K562 (cell line): Measurements from ENCODE around the gene TMA7B. TPM values are rescaled to one million over a fixed set of nuclear protein-coding genes. Genes with fewer than 3 reads are reported as not detected.

Source experiments
- ATF1 ChIP-seq, 2 experiments: fragments of 450-650 bp in 1 of 2; IDR thresholded peaks; 2 replicates each; pipeline ENCODE4 v1.6.1; 2016; ENCODE audit warnings: missing compliant biosample characterization in 1 of 2, missing genetic modification characterization in 1 of 2
- BACH1 ChIP-seq: fragments of 200-800 bp; sonication (Bioruptor generic); IDR thresholded peaks from 2 replicates; pipeline ENCODE4 v1.6.1; 2016; ENCODE audit warnings: missing genetic modification characterization, missing compliant biosample characterization
- BRD4 ChIP-seq: fragments of 200-600 bp; sonication (generic); IDR thresholded peaks from 2 replicates; pipeline ENCODE4 v1.6.1; 2017; ENCODE audit warnings: inconsistent platforms
- EP400 ChIP-seq: fragments of 450-650 bp; IDR thresholded peaks from 2 replicates; pipeline ENCODE4 v1.6.1; 2017; ENCODE audit warnings: antibody characterized with exemption, mild to moderate bottlenecking, moderate library complexity
- FOXJ3 ChIP-seq: sonication (generic); formaldehyde crosslinking; IDR thresholded peaks from 2 replicates; pipeline ENCODE4 v1.4.0; 2020; ENCODE audit warnings: mild to moderate bottlenecking, missing genetic modification reagents
- LCOR ChIP-seq: sonication (generic); formaldehyde crosslinking; IDR thresholded peaks from 2 replicates; pipeline ENCODE4 v1.8.0; 2022; ENCODE audit warnings: mild to moderate bottlenecking, missing genetic modification reagents
- MAZ ChIP-seq, 2 experiments: fragments of 450-650 bp in 1 of 2; sonication (generic) in 1 of 2; formaldehyde crosslinking; IDR thresholded peaks in 1 of 2; conservative IDR thresholded peaks in 1 of 2; 2 replicates each; pipeline versions ENCODE4 v1.4.0 to v1.5.0; 2020; ENCODE audit warnings: mild to moderate bottlenecking in 1 of 2, missing genetic modification reagents in 1 of 2
- MEF2A ChIP-seq: IDR thresholded peaks from 2 replicates; pipeline ENCODE4 v1.6.1; 2011; ENCODE audit warnings: low read depth, mild to moderate bottlenecking, low read length, moderate library complexity; ENCODE audit not compliant: control insufficient read depth
- MXI1 ChIP-seq: IDR thresholded peaks from 2 replicates; pipeline ENCODE4 v1.6.1; 2011; ENCODE audit warnings: low read depth, mild to moderate bottlenecking, improper control_type of control experiment, low read length
- NRF1 ChIP-seq, 2 experiments: fragments of 450-650 bp; IDR thresholded peaks in 1 of 2; conservative IDR thresholded peaks in 1 of 2; 2 replicates each; pipeline ENCODE4 v1.6.1; 2014; ENCODE audit warnings: mild to moderate bottlenecking in 2 of 2
- PCBP1 ChIP-seq: fragments of 200-400 bp; formaldehyde crosslinking; IDR thresholded peaks from 2 replicates; pipeline ENCODE4 v1.6.1; 2018; ENCODE audit warnings: mild to moderate bottlenecking, low read depth, low read length; ENCODE audit not compliant: poor library complexity, severe bottlenecking
- PRMT5 ChIP-seq: sonication (generic); formaldehyde crosslinking; IDR thresholded peaks from 2 replicates; pipeline ENCODE4 v1.5.0; 2020; ENCODE audit warnings: missing genetic modification reagents
- RBBP5 ChIP-seq: fragments of 200-600 bp; sonication (generic); IDR thresholded peaks from 2 replicates; pipeline ENCODE4 v1.6.1; 2012; ENCODE audit warnings: borderline replicate concordance, mild to moderate bottlenecking, low read length, control low read depth, inconsistent platforms; ENCODE audit not compliant: insufficient read depth, poor library complexity, severe bottlenecking
- SMAD1 ChIP-seq: fragments of 150-350 bp; IDR thresholded peaks from 2 replicates; pipeline ENCODE4 v1.6.1; 2014; ENCODE audit warnings: low read length, low read depth; ENCODE audit not compliant: partially characterized antibody
- SRSF3 ChIP-seq: fragments of 200-400 bp; formaldehyde crosslinking; IDR thresholded peaks from 2 replicates; pipeline ENCODE4 v1.6.1; 2016; ENCODE audit warnings: mild to moderate bottlenecking, low read length, moderate library complexity; ENCODE audit not compliant: insufficient read depth
- U2AF1 ChIP-seq: fragments of 200-400 bp; formaldehyde crosslinking; optimal IDR thresholded peaks from 2 replicates; pipeline ENCODE3; 2017; ENCODE audit warnings: mild to moderate bottlenecking, low read depth, low read length, moderate library complexity
- XRCC4 ChIP-seq: IDR thresholded peaks from one replicate; pipeline ENCODE4 v1.6.1; 2011; ENCODE audit not compliant: insufficient read depth, insufficient read length; ENCODE audit errors: extremely low read depth
- ZC3H8 ChIP-seq: fragments of 450-650 bp; IDR thresholded peaks from 2 replicates; pipeline ENCODE4 v1.6.1; 2017
- ZNF133 ChIP-seq: fragments of 250-450 bp; sonication (Bioruptor Pico); IDR thresholded peaks from 2 replicates; pipeline ENCODE4 v1.4.0; 2020; ENCODE audit warnings: mild to moderate bottlenecking
- ZNF282 ChIP-seq: sonication (generic); formaldehyde crosslinking; IDR thresholded peaks from 2 replicates; pipeline ENCODE4 v1.8.1; 2023; ENCODE audit warnings: missing genetic modification reagents
- polyA plus RNA-seq, 8 experiments: library from polyadenylated mRNA; depleted of rRNA in 4 of 8; stranded (reverse) in 5 of 8; unstranded in 3 of 8; fragments of >200 nt; fragmentation: Nextera tagmentation in 2 of 8; fragmentation: Illumina TruSeq in 1 of 8; extraction: Ambion mirVana in 2 of 8; extraction: Trizol in 1 of 8; gene quantifications; 2 replicates each; pipeline versions ENCODE4 v1.2.1 to v1.2.3, GENCODE V29; 2011 to 2014; ENCODE audit warnings: inconsistent platforms in 1 of 8, missing spikeins in 1 of 8
- total RNA-seq, 7 experiments: library from RNA; depleted of rRNA in 6 of 7; stranded (reverse); fragments of >200 nt in 6 of 7; fragmentation: Illumina TruSeq in 2 of 7; extraction: Trizol in 2 of 7; gene quantifications; 2 replicates each; pipeline versions ENCODE4 v1.2.1 to v1.2.3, GENCODE V29; 2011 to 2021; ENCODE audit warnings: low replicate concordance in 1 of 7
- TF ChIP-seq, protein P1 (sequence below): fragments of 250-450 bp; sonication (Bioruptor Pico); IDR thresholded peaks from 2 replicates; pipeline ENCODE4 v1.5.0; 2021; ENCODE audit warnings: mild to moderate bottlenecking, borderline replicate concordance
- TF ChIP-seq, protein P2 (sequence below), 2 experiments: fragments of 450-650 bp; IDR thresholded peaks; 2 replicates each; pipeline ENCODE4 v1.6.1; 2016
- TF ChIP-seq, protein P3 (sequence below): fragments of 250-450 bp; sonication (Bioruptor Pico); IDR thresholded peaks from 2 replicates; pipeline ENCODE4 v1.5.0; 2020; ENCODE audit warnings: mild to moderate bottlenecking

TMA7B gene
- total and polyA plus RNA-seq, 9 of the 15 experiments (the other 6 are each of a cell fraction or from before 2014, with no cell fraction given) = 5.6 to 14.2 (median 11.8) TPM

DNA sequence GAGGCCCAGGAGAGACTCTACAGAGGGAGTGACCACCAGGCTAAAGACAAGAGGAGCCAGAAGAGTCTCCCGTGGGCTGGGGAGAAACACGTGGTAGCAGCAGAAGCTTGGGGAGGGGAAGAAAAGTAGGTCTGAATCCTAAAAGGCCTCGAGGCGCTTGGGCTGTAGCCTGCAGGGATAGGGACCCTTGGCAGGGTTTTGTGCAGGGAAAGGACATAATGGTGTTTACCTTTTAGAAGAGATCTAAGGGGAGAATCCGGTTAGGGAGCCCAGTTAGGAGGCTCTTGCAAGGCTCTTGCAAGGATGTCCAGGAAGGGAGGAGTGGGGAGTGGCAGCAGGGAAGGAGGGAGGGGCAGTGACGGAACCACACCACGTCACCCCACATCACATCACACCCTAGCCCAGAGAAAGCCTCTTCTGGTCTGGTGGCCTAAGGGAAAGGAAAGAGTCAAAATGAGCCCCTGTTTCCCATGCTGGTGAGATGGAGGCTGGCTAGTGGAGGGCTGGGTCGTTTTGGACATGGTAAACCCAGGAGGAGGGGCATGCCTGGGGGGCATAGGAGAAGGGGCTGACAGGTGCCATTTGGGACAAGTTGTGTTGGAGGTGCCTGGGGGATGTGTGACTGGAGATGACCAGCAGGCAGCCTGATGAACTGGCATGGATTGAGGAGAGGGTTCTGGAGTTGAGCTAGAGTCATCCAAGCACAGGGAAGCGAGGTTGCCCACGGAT lies 28.4 kb downstream of the TMA7B start (continued):
- TF ChIP-seq SMAD1 = no peak
- TF ChIP-seq MXI1 = no peak
- TF ChIP-seq NRF1 (conservative IDR thresholded peaks at IDR 0.05 in 1 of 2, IDR thresholded peaks at IDR 0.05 in 1 of 2) = 0 out of 4 replicates have a peak, but pooled peaks of 1 of the 2 experiments have one; percentile 18
- no peak for TF ChIP-seq LCOR (CRISPR knock-in tag)
- no peak for TF ChIP-seq PCBP1
- no peak for TF ChIP-seq XRCC4
- TF ChIP-seq MAZ (CRISPR knock-in tag; conservative IDR thresholded peaks at IDR 0.05 in 1 of 2, IDR thresholded peaks at IDR 0.05 in 1 of 2) = peak in 1 of 2 experiments; percentile 77; a peak in 2 of 4 replicates
- TF ChIP-seq FOXJ3 (CRISPR knock-in tag) = no peak
- TF ChIP-seq, protein P1, sequence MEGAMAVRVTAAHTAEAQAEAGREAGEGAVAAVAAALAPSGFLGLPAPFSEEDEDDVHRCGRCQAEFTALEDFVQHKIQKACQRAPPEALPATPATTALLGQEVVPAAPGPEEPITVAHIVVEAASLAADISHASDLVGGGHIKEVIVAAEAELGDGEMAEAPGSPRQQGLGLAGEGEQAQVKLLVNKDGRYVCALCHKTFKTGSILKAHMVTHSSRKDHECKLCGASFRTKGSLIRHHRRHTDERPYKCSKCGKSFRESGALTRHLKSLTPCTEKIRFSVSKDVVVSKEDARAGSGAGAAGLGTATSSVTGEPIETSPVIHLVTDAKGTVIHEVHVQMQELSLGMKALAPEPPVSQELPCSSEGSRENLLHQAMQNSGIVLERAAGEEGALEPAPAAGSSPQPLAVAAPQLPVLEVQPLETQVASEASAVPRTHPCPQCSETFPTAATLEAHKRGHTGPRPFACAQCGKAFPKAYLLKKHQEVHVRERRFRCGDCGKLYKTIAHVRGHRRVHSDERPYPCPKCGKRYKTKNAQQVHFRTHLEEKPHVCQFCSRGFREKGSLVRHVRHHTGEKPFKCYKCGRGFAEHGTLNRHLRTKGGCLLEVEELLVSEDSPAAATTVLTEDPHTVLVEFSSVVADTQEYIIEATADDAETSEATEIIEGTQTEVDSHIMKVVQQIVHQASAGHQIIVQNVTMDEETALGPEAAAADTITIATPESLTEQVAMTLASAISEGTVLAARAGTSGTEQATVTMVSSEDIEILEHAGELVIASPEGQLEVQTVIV = no peak
- TF ChIP-seq U2AF1 = no peak
- no peak for TF ChIP-seq MEF2A
- TF ChIP-seq ATF1 (CRISPR knock-in tag; IDR thresholded peaks at IDR 0.05) = no peak
- TF ChIP-seq ATF1 (tag; IDR thresholded peaks at IDR 0.05) = peak; percentile 87
- TF ChIP-seq, protein P2, sequence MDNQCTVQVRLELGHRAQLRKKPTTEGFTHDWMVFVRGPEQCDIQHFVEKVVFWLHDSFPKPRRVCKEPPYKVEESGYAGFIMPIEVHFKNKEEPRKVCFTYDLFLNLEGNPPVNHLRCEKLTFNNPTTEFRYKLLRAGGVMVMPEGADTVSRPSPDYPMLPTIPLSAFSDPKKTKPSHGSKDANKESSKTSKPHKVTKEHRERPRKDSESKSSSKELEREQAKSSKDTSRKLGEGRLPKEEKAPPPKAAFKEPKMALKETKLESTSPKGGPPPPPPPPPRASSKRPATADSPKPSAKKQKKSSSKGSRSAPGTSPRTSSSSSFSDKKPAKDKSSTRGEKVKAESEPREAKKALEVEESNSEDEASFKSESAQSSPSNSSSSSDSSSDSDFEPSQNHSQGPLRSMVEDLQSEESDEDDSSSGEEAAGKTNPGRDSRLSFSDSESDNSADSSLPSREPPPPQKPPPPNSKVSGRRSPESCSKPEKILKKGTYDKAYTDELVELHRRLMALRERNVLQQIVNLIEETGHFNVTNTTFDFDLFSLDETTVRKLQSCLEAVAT (IDR thresholded peaks at IDR 0.05) = no peak
- TF ChIP-seq RBBP5 = no peak
- no peak for TF ChIP-seq BACH1 (tag)
- no peak for TF ChIP-seq ZNF133 (CRISPR knock-in tag)
- no peak for TF ChIP-seq ZC3H8
- peak; percentile 76 for TF ChIP-seq EP400
- TF ChIP-seq SRSF3 = no peak
- no peak for TF ChIP-seq PRMT5
- TF ChIP-seq BRD4 = no peak
- TF ChIP-seq, protein P3, sequence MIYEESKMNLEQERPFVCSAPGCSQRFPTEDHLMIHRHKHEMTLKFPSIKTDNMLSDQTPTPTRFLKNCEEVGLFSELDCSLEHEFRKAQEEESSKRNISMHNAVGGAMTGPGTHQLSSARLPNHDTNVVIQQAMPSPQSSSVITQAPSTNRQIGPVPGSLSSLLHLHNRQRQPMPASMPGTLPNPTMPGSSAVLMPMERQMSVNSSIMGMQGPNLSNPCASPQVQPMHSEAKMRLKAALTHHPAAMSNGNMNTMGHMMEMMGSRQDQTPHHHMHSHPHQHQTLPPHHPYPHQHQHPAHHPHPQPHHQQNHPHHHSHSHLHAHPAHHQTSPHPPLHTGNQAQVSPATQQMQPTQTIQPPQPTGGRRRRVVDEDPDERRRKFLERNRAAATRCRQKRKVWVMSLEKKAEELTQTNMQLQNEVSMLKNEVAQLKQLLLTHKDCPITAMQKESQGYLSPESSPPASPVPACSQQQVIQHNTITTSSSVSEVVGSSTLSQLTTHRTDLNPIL (CRISPR knock-in tag) = no peak
- TF ChIP-seq ZNF282 (CRISPR knock-in tag) = no peak
